HG03558 (cell line): ENCODE results near the gene CLCA2.

ENCODE experiments used
- ATAC-seq: cut with Tn5 transposase; IDR thresholded peaks from one replicate; pipeline ENCODE4 v1.9.1; 2021; ENCODE audit warnings: moderate number of reproducible peaks; ENCODE audit not compliant: unreplicated experiment; ENCODE audit errors: extremely low read depth

CLCA2 gene

GRCh38 chr1:86423473-86423872 is 498 bp upstream of the CLCA2 start:
- no peak for ATAC-seq

- ATAC-seq, result no peak
Observed at GRCh38 chr1:86429122-86429725, 5.3 kb downstream of the CLCA2 start.

GRCh38 chr1:86429835-86430234 is 5.9 kb downstream of the CLCA2 start:
- no peak for ATAC-seq

- ATAC-seq, result no peak
Observed at GRCh38 chr1:86430376-86430775, 6.4 kb downstream of the CLCA2 start.

GRCh38 chr1:86434059-86434458 is 10.1 kb downstream of the CLCA2 start:
- no peak for ATAC-seq

GRCh38 chr1:86435327-86435726 is 11.4 kb downstream of the CLCA2 start:
- no peak for ATAC-seq

GRCh38 chr1:86436041-86436440 is 12.1 kb downstream of the CLCA2 start:
- ATAC-seq, result no peak

- no peak for ATAC-seq
Observed at GRCh38 chr1:86441581-86441980, 17.6 kb downstream of the CLCA2 start.

GRCh38 chr1:86441997-86442396 is 18.0 kb downstream of the CLCA2 start:
- no peak for ATAC-seq

- no peak for ATAC-seq
Observed at GRCh38 chr1:86445919-86446318, 21.9 kb downstream of the CLCA2 start.

GRCh38 chr1:86447198-86447790 is 23.3 kb downstream of the CLCA2 start:
- ATAC-seq, result no peak

GRCh38 chr1:86448670-86449069 is 24.7 kb downstream of the CLCA2 start:
- no peak for ATAC-seq

GRCh38 chr1:86449103-86449502 is 25.1 kb downstream of the CLCA2 start:
- ATAC-seq, result no peak

GRCh38 chr1:86450847-86451246 is 26.9 kb downstream of the CLCA2 start:
- ATAC-seq, result no peak

- no peak for ATAC-seq
Observed at GRCh38 chr1:86453664-86454063, 29.7 kb downstream of the CLCA2 start.

- ATAC-seq, result no peak
Observed at GRCh38 chr1:86455073-86455472, 31.1 kb downstream of the CLCA2 start.

GRCh38 chr1:86460998-86461397 is 37.0 kb downstream of the CLCA2 start:
- no peak for ATAC-seq

GRCh38 chr1:86461482-86461881 is 37.5 kb downstream of the CLCA2 start:
- no peak for ATAC-seq

GRCh38 chr1:86464819-86465218 is 40.8 kb downstream of the CLCA2 start:
- ATAC-seq, result no peak

- ATAC-seq, result no peak
Observed at GRCh38 chr1:86466109-86466844, 42.3 kb downstream of the CLCA2 start.

- ATAC-seq, result no peak
Observed at GRCh38 chr1:86466986-86467385, 43.0 kb downstream of the CLCA2 start.

GRCh38 chr1:86468501-86468977 is 44.6 kb downstream of the CLCA2 start, which contains the start of gene CLCA1:
CLCA1 (plus strand) TSS chr1:86468927; CDS start chr1:86468972, 45 bp downstream.
- ATAC-seq, result no peak
